Embryonic facial prominence (tissue), 1 donor: ENCODE results near the gene AMY2B.
"Not testable (repeated sequence)": the region's sequence is repeated elsewhere in the genome, so short reads cannot be mapped to it uniquely, and the experiment has no call there.

Experiments
- DNase-seq: peaks from one replicate; pipeline ENCODE4 v3.0.0-alpha.2; 2016; ENCODE audit errors: extremely low spot score

AMY2B gene

DNA sequence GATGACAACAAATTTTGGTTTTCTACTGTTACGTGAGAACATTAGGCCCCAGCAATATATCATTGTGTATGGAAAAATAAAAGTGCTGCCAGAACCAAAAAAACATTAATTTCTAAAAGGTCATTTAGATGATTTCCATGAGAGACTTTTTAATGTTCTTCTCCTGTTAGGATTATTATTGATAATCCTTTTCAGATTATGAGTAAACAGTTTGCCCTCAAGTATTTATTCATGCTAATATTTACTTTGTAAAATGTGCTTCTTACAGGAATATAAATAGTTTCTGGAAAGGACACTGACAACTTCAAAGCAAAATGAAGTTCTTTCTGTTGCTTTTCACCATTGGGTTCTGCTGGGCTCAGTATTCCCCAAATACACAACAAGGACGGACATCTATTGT lies at the start of gene AMY2B:
Gene AMY2B, plus strand, starts transcription at position 301 of the 400 bp plus-strand sequence. Its CDS starts 14 bp downstream, at position 315.
- DNase-seq, result not testable (repeated sequence)

GRCh38 chr1:103523346-103523745 lies 48.0 kb upstream of the AMY2B start:
- DNase-seq, result no peak

- peak; percentile 19 for DNase-seq
These were observed 46.2 kb upstream of the AMY2B start for GRCh38 chr1:103525114-103525606.

DNA sequence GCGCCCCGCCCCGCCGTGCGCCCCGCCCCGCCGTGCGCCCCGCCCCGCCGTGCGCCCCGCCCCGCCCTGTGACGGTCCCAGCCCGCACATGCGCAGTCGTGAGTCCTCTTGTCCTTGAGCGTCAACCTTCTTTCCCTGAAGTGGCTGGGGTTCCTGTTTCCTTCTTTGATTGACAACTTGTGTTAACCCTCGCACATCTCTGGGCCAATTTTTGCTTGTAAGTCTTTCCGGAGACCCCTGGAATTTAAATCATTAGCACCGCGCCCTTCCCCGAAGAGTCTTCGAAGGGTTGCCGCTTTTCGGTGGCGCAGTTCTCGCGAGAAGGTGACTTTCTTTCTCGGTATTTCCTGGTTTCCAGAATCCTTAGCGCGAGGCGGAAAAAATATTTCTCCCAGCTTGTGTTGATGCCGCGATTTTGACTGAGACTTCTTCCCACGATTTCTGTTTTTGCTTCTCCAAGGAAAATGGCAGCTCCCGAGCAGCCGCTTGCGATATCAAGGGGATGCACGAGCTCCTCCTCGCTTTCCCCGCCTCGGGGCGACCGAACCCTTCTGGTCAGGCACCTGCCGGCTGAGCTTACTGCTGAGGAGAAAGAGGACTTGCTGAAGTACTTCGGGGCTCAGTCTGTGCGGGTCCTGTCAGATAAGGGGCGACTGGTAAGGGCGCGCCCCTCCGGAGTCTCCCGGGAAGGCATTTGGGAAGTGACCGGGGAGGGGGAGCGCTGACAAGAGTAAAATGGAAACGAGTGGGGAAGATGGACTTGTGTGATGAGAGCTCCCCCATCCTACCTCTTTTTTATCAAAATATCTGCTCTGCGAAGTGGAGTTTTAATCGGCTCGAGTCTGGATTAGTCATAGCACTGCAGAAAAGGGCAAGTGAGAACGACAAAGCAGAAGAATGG lies 45.5 kb upstream of the AMY2B start, which contains the start of gene RNPC3:
Gene RNPC3, plus strand, starts transcription at position 93 of the 901 bp plus-strand sequence. Its CDS starts 372 bp downstream, at position 465.
- DNase-seq, result peak; percentile 88

- no peak for DNase-seq
These were observed 44.1 kb upstream of the AMY2B start for GRCh38 chr1:103527331-103527730.

GRCh38 chr1:103529746-103530145 lies 41.6 kb upstream of the AMY2B start:
- no peak for DNase-seq

- DNase-seq, result no peak
These were observed 33.2 kb upstream of the AMY2B start for GRCh38 chr1:103538226-103538625.

GRCh38 chr1:103541431-103541830 lies 30.0 kb upstream of the AMY2B start:
- DNase-seq, result no peak

GRCh38 chr1:103546496-103546895 lies 24.9 kb upstream of the AMY2B start:
- DNase-seq, result no peak

- DNase-seq, result no peak
These were observed 23.5 kb upstream of the AMY2B start for GRCh38 chr1:103547840-103548239.

- no peak for DNase-seq
These were observed 11.0 kb upstream of the AMY2B start for GRCh38 chr1:103560427-103560826.

DNA sequence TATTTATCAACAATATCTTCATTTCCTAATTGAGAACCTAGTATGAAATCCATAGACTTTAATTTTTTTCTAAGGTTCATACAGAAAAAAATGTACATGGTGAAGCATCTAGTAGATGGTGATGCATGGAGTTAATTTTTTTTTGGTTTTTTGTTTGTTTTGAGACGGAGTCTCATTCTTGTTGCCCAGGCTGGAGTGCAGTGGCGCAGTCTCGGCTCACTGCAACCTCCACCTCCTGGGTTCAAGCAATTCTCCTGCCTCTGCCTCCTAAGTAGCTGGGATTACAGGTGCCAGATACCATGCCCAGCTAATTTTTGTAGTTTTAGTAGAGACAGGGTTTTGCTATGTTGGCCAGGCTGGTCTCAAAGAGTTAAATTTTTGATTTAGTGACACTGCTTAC lies 10.3 kb upstream of the AMY2B start:
- DNase-seq, result not testable (repeated sequence)

DNA sequence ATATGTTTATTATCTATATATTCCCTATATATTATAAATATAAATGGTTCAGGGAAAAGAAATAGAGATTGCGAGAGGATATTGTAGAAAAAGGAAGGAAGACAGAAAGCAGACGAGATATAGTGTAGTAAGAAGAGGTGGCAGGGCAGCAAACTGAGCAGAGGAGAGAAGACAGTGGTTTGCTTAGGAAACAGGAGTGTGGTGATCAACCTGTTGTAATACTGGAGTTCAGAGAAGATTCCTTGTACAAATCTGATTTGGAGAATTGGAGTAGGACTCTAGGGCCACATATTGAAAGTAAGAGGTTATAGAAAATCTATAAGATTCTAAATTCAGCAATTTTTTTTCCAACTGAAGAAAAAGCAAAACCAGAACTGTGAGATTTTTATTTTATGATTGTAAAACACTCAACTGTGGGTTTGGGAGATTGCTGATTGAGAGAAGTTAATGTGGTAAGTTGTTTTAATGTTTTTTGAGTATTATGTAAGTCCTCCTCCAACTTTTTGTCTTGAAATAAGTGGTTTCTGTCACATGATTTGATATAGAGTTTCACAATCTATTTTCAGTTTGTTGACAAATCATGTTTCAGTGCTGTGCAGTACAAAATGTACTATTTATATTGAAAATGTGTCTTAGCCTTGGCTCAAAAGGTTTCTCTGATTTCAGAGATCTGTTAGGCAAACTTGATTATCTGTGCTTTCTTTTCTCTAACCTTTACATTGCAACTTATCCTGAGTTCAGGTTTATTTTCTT lies 9.6 kb upstream of the AMY2B start:
- no peak for DNase-seq

- DNase-seq, result no peak
These were observed 8.3 kb upstream of the AMY2B start for GRCh38 chr1:103563056-103563455.

DNA sequence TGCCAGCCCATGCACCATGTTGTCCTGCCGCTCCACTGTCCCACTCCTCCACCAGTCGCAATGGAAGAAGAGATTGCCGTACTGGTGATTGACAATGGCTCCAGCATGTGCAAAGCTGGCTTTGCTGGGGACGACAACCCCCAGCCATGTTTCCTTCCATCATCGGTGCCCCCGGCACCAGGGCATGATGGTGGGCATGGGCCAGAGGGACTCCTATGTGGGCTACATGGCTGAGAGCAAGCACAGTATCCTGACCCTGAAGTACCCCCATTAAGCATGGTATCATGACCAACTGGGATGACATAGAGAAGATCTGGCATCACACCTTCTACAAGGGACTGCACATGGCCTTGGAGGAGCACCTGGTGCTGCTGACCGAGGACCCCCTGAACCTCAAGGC lies 1.9 kb upstream of the AMY2B start:
- DNase-seq, result no peak

GRCh38 chr1:103576065-103576464 lies 4.7 kb downstream of the AMY2B start:
- no peak for DNase-seq

GRCh38 chr1:103576784-103577183 lies 5.4 kb downstream of the AMY2B start:
- DNase-seq, result not testable (repeated sequence)

DNA sequence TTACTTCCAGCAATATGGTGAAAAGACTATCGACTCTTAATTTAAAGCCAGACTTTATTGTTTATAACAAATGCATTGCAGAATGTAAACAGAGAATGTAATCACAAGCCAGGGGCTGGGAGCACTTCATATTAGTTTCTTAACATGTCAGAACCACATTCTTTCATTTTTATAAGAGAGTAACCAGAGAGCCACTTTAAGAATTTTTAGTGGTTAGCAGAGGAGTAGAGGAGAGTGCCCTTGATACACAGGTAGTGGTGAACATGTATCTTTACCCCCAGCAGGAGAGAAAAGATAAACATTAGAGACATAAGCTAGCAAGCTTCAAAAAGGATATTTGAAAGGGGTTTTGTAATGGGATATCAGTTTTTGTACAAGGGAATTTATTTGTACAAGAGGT lies 11.1 kb downstream of the AMY2B start:
- DNase-seq, result no peak

GRCh38 chr1:103583887-103584286 lies 12.5 kb downstream of the AMY2B start:
- no peak for DNase-seq

DNA sequence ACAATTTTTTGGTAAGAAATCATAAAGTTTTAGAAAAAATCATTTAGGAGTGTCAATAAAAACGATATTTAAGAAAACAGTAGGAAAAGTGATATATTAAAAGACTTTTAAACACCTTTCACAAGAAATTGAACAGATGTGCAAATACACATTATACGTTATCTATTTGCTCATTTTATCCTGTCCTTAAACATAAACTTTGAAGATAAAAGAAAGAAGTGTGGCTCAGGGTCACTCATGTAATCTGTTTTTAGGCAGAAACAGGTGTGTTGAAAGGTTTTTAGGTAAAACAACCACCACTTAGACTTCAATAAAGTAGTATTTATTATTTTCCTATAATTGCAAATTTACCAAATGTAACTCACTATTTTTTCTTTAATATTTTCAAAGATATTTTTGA lies 13.1 kb downstream of the AMY2B start:
- DNase-seq, result no peak

GRCh38 chr1:103602740-103603139 lies 31.4 kb downstream of the AMY2B start:
- DNase-seq, result not testable (repeated sequence)

- no peak for DNase-seq
These were observed 45.0 kb downstream of the AMY2B start for GRCh38 chr1:103616362-103616761.
